GM23248 (cell line): Measurements from ENCODE around the gene CMTM1. TPM values are rescaled to one million over a fixed set of nuclear protein-coding genes. Genes with fewer than 3 reads are reported as not detected.

ENCODE experiments used
- DNase-seq: peaks from one replicate; pipeline ENCODE4 v3.0.0-alpha.2; 2015
- H2AFZ ChIP-seq: fragments of 200-600 bp; sonication (generic); 2 replicates; pipeline ENCODE4 v1.6.1; 2016; ENCODE audit warnings: antibody characterized with exemption
- H3F3A ChIP-seq: fragments of 200-600 bp; sonication (generic); 2 replicates; pipeline ENCODE4 v1.6.1; 2016; ENCODE audit warnings: mild to moderate bottlenecking, antibody characterized with exemption, mixed run types; ENCODE audit not compliant: insufficient read depth
- H3K27ac ChIP-seq: fragments of 200-600 bp; sonication (generic); 2 replicates; pipeline ENCODE4 v1.5.1; 2016; ENCODE audit warnings: mild to moderate bottlenecking
- H3K27me3 ChIP-seq: fragments of 200-600 bp; sonication (generic); replicated peaks from 2 replicates; pipeline ENCODE4 v1.6.1; 2016; ENCODE audit warnings: mild to moderate bottlenecking; ENCODE audit not compliant: insufficient read depth
- H3K36me3 ChIP-seq: fragments of 200-600 bp; sonication (generic); 2 replicates; pipeline ENCODE4 v1.6.1; 2016; ENCODE audit warnings: low read depth, mild to moderate bottlenecking
- H3K4me1 ChIP-seq: fragments of 200-600 bp; sonication (generic); 2 replicates; pipeline ENCODE4 v1.6.1; 2016; ENCODE audit warnings: mild to moderate bottlenecking; ENCODE audit not compliant: insufficient read depth
- H3K4me2 ChIP-seq: fragments of 200-600 bp; sonication (generic); one replicate; pipeline ENCODE4 v1.6.1; 2016; ENCODE audit warnings: mild to moderate bottlenecking; ENCODE audit not compliant: unreplicated experiment
- H3K4me3 ChIP-seq: fragments of 200-600 bp; sonication (generic); 2 replicates; pipeline ENCODE4 v1.5.1; 2016; ENCODE audit warnings: mild to moderate bottlenecking
- H3K79me2 ChIP-seq: fragments of 200-600 bp; sonication (generic); 2 replicates; pipeline ENCODE4 v1.6.1; 2016; ENCODE audit warnings: mild to moderate bottlenecking; ENCODE audit not compliant: insufficient read depth
- H3K9ac ChIP-seq: fragments of 200-600 bp; sonication (generic); 2 replicates; pipeline ENCODE4 v1.6.1; 2016; ENCODE audit warnings: mild to moderate bottlenecking
- H3K9me2 ChIP-seq: fragments of 200-600 bp; sonication (generic); 2 replicates; pipeline ENCODE4 v1.6.1; 2016; ENCODE audit warnings: mixed run types, mild to moderate bottlenecking, moderate library complexity; ENCODE audit not compliant: insufficient read depth
- H3K9me3 ChIP-seq: fragments of 200-600 bp; sonication (generic); one replicate; pipeline ENCODE4 v1.6.1; 2017; ENCODE audit warnings: low read depth
- H4K20me1 ChIP-seq: fragments of 200-600 bp; sonication (generic); 2 replicates; pipeline ENCODE4 v1.6.0; 2016; ENCODE audit not compliant: insufficient read depth
- EZH2 ChIP-seq: fragments of 200-600 bp; sonication (generic); IDR thresholded peaks from 2 replicates; pipeline ENCODE4 v1.6.1; 2018; ENCODE audit warnings: antibody characterized with exemption, mild to moderate bottlenecking; ENCODE audit not compliant: insufficient read depth, poor library complexity, severe bottlenecking
- EZH2phosphoT487 ChIP-seq: fragments of 200-600 bp; sonication (generic); IDR thresholded peaks from 2 replicates; pipeline ENCODE4 v1.6.1; 2018; ENCODE audit warnings: antibody characterized with exemption, moderate library complexity, mild to moderate bottlenecking, low read depth; ENCODE audit not compliant: insufficient read depth
- WGBS, 2 experiments: methylation state at CpG; one replicate each; pipeline ENCODE4 v1.1.6; 2015 to 2017; ENCODE audit warnings: low lambda C conversion rate in 2 of 2, low coverage in 1 of 2; ENCODE audit errors: missing lambda C conversion rate in 2 of 2; 5-methylcytosine and 5-hydroxymethylcytosine counted together
- in situ Hi-C: fragments of 300-500 bp; cut with MboI; formaldehyde crosslinking; loops from 2 replicates; pipeline ENCODE4 v1.15.0; 2020
- polyA plus RNA-seq: library from polyadenylated mRNA; unstranded; fragments of >200 nt; fragmentation: Nextera tagmentation; extraction: Ambion mirVana; gene quantifications from 2 replicates; pipeline ENCODE4 v1.2.1, GENCODE V29; 2016
- total RNA-seq: library from RNA; depleted of rRNA; stranded (reverse); fragments of >200 nt; shearing (Covaris generic); gene quantifications from 2 replicates; pipeline ENCODE4 v1.2.3, GENCODE V29; 2014

The CMTM1 gene
- total and polyA plus RNA-seq, 2 experiments from 2014 or later: 3.1 to 6.8 TPM

GRCh38 chr16:66569827-66570405, 3.7 kb downstream of the CMTM1 start:
- in situ Hi-C loops: no loop called here
- no peaks in the 10 kb centered on the region for H3K27me3 ChIP-seq
- H3K79me2 ChIP-seq: no peaks in the 10 kb centered on the region
- H3K4me2 ChIP-seq: peak overlapping the region; percentile 9
- DNase-seq: peak; percentile 67
- WGBS, 2 experiments: 39 to 44% methylated on average over 3 of the region's 3 CpGs
- H2AFZ ChIP-seq: no peak overlapping the region
- H3K36me3 ChIP-seq: no peaks in the 10 kb centered on the region
- TF ChIP-seq EZH2phosphoT487 (no peak), EZH2 (no peak)
- H4K20me1 ChIP-seq: no peaks in the 10 kb centered on the region
- peak overlapping the region; percentile 27 for H3K27ac ChIP-seq
- peak overlapping the region; percentile 6; the same call in 1 of the 2 replicates for H3K4me3 ChIP-seq
- H3K4me1 ChIP-seq: peaks cover 24% of the 10 kb centered on the region
- no peaks in the 10 kb centered on the region for H3K9me2 ChIP-seq
- peaks cover 25% of the 10 kb centered on the region for H3F3A ChIP-seq
- no peaks in the 10 kb centered on the region for H3K9me3 ChIP-seq
- H3K9ac ChIP-seq: no peak overlapping the region

- Histone ChIP-seq H3F3A (peaks cover 24% of the 10 kb centered on the region), H3K4me2 (no peak overlapping the region), H3K9me3 (no peaks in the 10 kb centered on the region), H3K4me3 (no peak overlapping the region), H3K27ac (no peak overlapping the region), H3K27me3 (peaks cover 5% of the 10 kb centered on the region), H3K4me1 (peaks cover 24% of the 10 kb centered on the region), H3K36me3 (no peaks in the 10 kb centered on the region), H3K9me2 (no peaks in the 10 kb centered on the region), H3K79me2 (no peaks in the 10 kb centered on the region), H2AFZ (no peak overlapping the region), H4K20me1 (no peaks in the 10 kb centered on the region), H3K9ac (no peak overlapping the region)
- no peak for DNase-seq
- TF ChIP-seq EZH2phosphoT487 (no peak), EZH2 (no peak)
- WGBS, 2 experiments: 76 to 81% methylated on average over 2 of the region's 2 CpGs
- in situ Hi-C loops: no loop called here
Measured at GRCh38 chr16:66572356-66572755, 6.1 kb downstream of the CMTM1 start.

GRCh38 chr16:66574081-66574480, 7.8 kb downstream of the CMTM1 start:
- no peak overlapping the region for H3K4me3 ChIP-seq
- no peak overlapping the region for H2AFZ ChIP-seq
- in situ Hi-C loops: no loop called here
- H3F3A ChIP-seq: peaks cover 7% of the 10 kb centered on the region; the same call in 1 of the 2 replicates
- no peaks in the 10 kb centered on the region for H3K79me2 ChIP-seq
- no peaks in the 10 kb centered on the region for H4K20me1 ChIP-seq
- H3K9me3 ChIP-seq: no peaks in the 10 kb centered on the region
- peaks cover 12% of the 10 kb centered on the region for H3K4me1 ChIP-seq
- H3K36me3 ChIP-seq: no peaks in the 10 kb centered on the region
- peaks cover 10% of the 10 kb centered on the region for H3K27me3 ChIP-seq
- H3K9me2 ChIP-seq: no peaks in the 10 kb centered on the region
- TF ChIP-seq EZH2phosphoT487 (no peak), EZH2 (no peak)
- 89 to 92% methylated on average over 1 of the region's 1 CpG for WGBS, 2 experiments
- H3K9ac ChIP-seq: no peak overlapping the region
- H3K4me2 ChIP-seq: no peak overlapping the region
- H3K27ac ChIP-seq: no peak overlapping the region
- DNase-seq: no peak

- DNase-seq: no peak
- no peaks in the 10 kb centered on the region for H3K9me3 ChIP-seq
- in situ Hi-C loops: no loop called here
- 96 to 100% methylated on average over 3 of the region's 3 CpGs for WGBS, 2 experiments
- peaks cover 10% of the 10 kb centered on the region for H3K27me3 ChIP-seq
- TF ChIP-seq EZH2phosphoT487 (no peak), EZH2 (no peak)
- no peak overlapping the region for H2AFZ ChIP-seq
- H3K27ac ChIP-seq: no peak overlapping the region
- H4K20me1 ChIP-seq: no peaks in the 10 kb centered on the region
- no peaks in the 10 kb centered on the region for H3K36me3 ChIP-seq
- H3F3A ChIP-seq: peaks cover 2% of the 10 kb centered on the region; the same call in 1 of the 2 replicates
- H3K4me1 ChIP-seq: peaks cover 8% of the 10 kb centered on the region
- no peak overlapping the region for H3K9ac ChIP-seq
- no peak overlapping the region for H3K4me3 ChIP-seq
- no peak overlapping the region for H3K4me2 ChIP-seq
- H3K9me2 ChIP-seq: no peaks in the 10 kb centered on the region
- no peaks in the 10 kb centered on the region for H3K79me2 ChIP-seq
Measured at GRCh38 chr16:66574531-66574930, 8.3 kb downstream of the CMTM1 start.

GRCh38 chr16:66575060-66575459, 8.8 kb downstream of the CMTM1 start:
- in situ Hi-C loops: no loop called here
- H3K36me3 ChIP-seq: no peaks in the 10 kb centered on the region
- 98 to 100% methylated on average over 3 of the region's 3 CpGs for WGBS, 2 experiments
- no peak overlapping the region for H2AFZ ChIP-seq
- H3K9me2 ChIP-seq: no peaks in the 10 kb centered on the region
- no peak overlapping the region for H3K27ac ChIP-seq
- TF ChIP-seq EZH2: no peak
- no peak for TF ChIP-seq EZH2phosphoT487
- H3K9me3 ChIP-seq: no peaks in the 10 kb centered on the region
- H3F3A ChIP-seq: peaks cover 2% of the 10 kb centered on the region
- no peak overlapping the region for H3K9ac ChIP-seq
- no peak for DNase-seq
- no peaks in the 10 kb centered on the region for H3K79me2 ChIP-seq
- no peak overlapping the region for H3K4me3 ChIP-seq
- peaks cover 3% of the 10 kb centered on the region for H3K4me1 ChIP-seq
- peaks cover 10% of the 10 kb centered on the region for H3K27me3 ChIP-seq
- H3K4me2 ChIP-seq: no peak overlapping the region
- no peaks in the 10 kb centered on the region for H4K20me1 ChIP-seq
